DND-41 (cell line): Measurements from ENCODE around the gene BAZ2A.
"Not testable (repeated sequence)": the region's sequence is repeated elsewhere in the genome, so short reads cannot be mapped to it uniquely, and the experiment has no call there.

Experiments
- ATAC-seq: fragments of 200-7000 bp; cut with Tn5 transposase; 3 replicates; pipeline ENCODE4 v1.9.1; 2021; ENCODE audit warnings: low read depth; ENCODE audit not compliant: insufficient read depth
- DNase-seq: peaks from one replicate; pipeline ENCODE4 v3.0.0-alpha.2; 2020
- H2AFZ ChIP-seq: 2 replicates; pipeline ENCODE4 v1.6.0; 2012; ENCODE audit warnings: low read depth, low read length
- H3K27ac ChIP-seq: 2 replicates; pipeline ENCODE4 v1.5.1; 2012; ENCODE audit warnings: low read length, inconsistent platforms
- H3K27me3 ChIP-seq: fragments of 200-600 bp; sonication (generic); 2 replicates; pipeline ENCODE4 v1.6.0; 2012; ENCODE audit warnings: low read length, mild to moderate bottlenecking, inconsistent platforms; ENCODE audit not compliant: insufficient read depth, poor library complexity
- H3K36me3 ChIP-seq: 2 replicates; pipeline ENCODE4 v1.5.1; 2012; ENCODE audit warnings: low read length, inconsistent platforms; ENCODE audit not compliant: insufficient read depth
- H3K4me1 ChIP-seq: 2 replicates; pipeline ENCODE4 v1.5.1; 2012; ENCODE audit warnings: mild to moderate bottlenecking, low read length; ENCODE audit not compliant: insufficient read depth
- H3K4me2 ChIP-seq: 2 replicates; pipeline ENCODE4 v1.6.0; 2012; ENCODE audit warnings: mild to moderate bottlenecking, moderate library complexity, low read length, inconsistent platforms; ENCODE audit not compliant: insufficient read depth
- H3K4me3 ChIP-seq, 2 experiments: fragments of 200-600 bp in 1 of 2; shearing (Covaris generic) in 1 of 2; 2 replicates each; pipeline ENCODE4 v1.5.1; 2012 to 2016; ENCODE audit warnings: inconsistent platforms in 2 of 2, low read length in 2 of 2, mild to moderate bottlenecking in 2 of 2, low read depth in 1 of 2, moderate library complexity in 1 of 2
- H3K79me2 ChIP-seq: 2 replicates; pipeline ENCODE4 v1.6.0; 2012; ENCODE audit warnings: low read length, inconsistent platforms; ENCODE audit not compliant: insufficient read depth
- H3K9ac ChIP-seq: 2 replicates; pipeline ENCODE4 v1.6.0; 2012; ENCODE audit warnings: low read depth, mild to moderate bottlenecking, inconsistent platforms, low read length, moderate library complexity
- H3K9me3 ChIP-seq: 2 replicates; pipeline ENCODE4 v1.5.1; 2012; ENCODE audit warnings: low read length, moderate library complexity, mild to moderate bottlenecking, inconsistent platforms; ENCODE audit not compliant: insufficient read depth, severe bottlenecking
- H4K20me1 ChIP-seq: 2 replicates; pipeline ENCODE4 v1.6.0; 2012; ENCODE audit warnings: low read length; ENCODE audit not compliant: insufficient read depth
- CTCF ChIP-seq: IDR thresholded peaks from 2 replicates; pipeline ENCODE4 v1.5.1; 2012; ENCODE audit warnings: borderline replicate concordance, low read length, moderate library complexity, mild to moderate bottlenecking; ENCODE audit not compliant: poor library complexity, severe bottlenecking; ENCODE audit errors: extremely low read depth
- EZH2 ChIP-seq: IDR thresholded peaks from 3 replicates; pipeline ENCODE4 v1.6.1; 2012; ENCODE audit warnings: borderline replicate concordance, low read depth, mild to moderate bottlenecking, moderate library complexity, low read length, inconsistent platforms; ENCODE audit not compliant: severe bottlenecking

The BAZ2A gene

GRCh38 chr12:56581418-56582145 is 48.5 kb downstream of the BAZ2A start:
- Histone ChIP-seq H3K9me3 (no peaks in the 10 kb centered on the region), H3K79me2 (no peaks in the 10 kb centered on the region), H2AFZ (no peak overlapping the region), H3K4me2 (peak overlapping the region; percentile 9; the same call in 1 of the 2 replicates), H3K4me1 (peaks cover 19% of the 10 kb centered on the region), H3K27ac (peak overlapping the region; percentile 61), H3K27me3 (no peaks in the 10 kb centered on the region), H3K9ac (no peak overlapping the region), H3K4me3 (no peak overlapping the region), H4K20me1 (no peaks in the 10 kb centered on the region), H3K36me3 (no peaks in the 10 kb centered on the region)
- TF ChIP-seq CTCF (peak; percentile 8), EZH2 (no peak)
- ATAC-seq = peak; percentile 99
- DNase-seq = peak; percentile 72

- Histone ChIP-seq H3K4me2 (no peak overlapping the region), H3K9ac (no peak overlapping the region), H3K27me3 (no peaks in the 10 kb centered on the region), H3K36me3 (no peaks in the 10 kb centered on the region), H3K4me1 (peaks cover 19% of the 10 kb centered on the region), H3K9me3 (no peaks in the 10 kb centered on the region), H3K79me2 (no peaks in the 10 kb centered on the region), H4K20me1 (no peaks in the 10 kb centered on the region), H3K4me3 (no peak overlapping the region), H3K27ac (no peak overlapping the region), H2AFZ (no peak overlapping the region)
- no peak for TF ChIP-seq EZH2
- ATAC-seq (no peak), DNase-seq (no peak)
Measured at GRCh38 chr12:56578983-56579546, 51.1 kb downstream of the BAZ2A start.

- not testable (repeated sequence) for H3K4me2 ChIP-seq, H3K9me3 ChIP-seq, H3K79me2 ChIP-seq, H4K20me1 ChIP-seq, H3K27me3 ChIP-seq, ATAC-seq, H3K4me3 ChIP-seq, H3K27ac ChIP-seq, H3K9ac ChIP-seq, H2AFZ ChIP-seq, H3K36me3 ChIP-seq, DNase-seq
- peaks cover 16% of the 10 kb centered on the region for H3K4me1 ChIP-seq
Measured at GRCh38 chr12:56577248-56577647, 52.9 kb downstream of the BAZ2A start.

GRCh38 chr12:56574210-56574609 is 55.9 kb downstream of the BAZ2A start:
- DNase-seq (no peak), ATAC-seq (no peak)
- H3K27ac ChIP-seq = no peak overlapping the region

More at GRCh38 chr12:56574210-56574609, 55.9 kb downstream of the BAZ2A start:
- no peak overlapping the region for H3K4me2 ChIP-seq
- no peak overlapping the region for H3K4me3 ChIP-seq
- TF ChIP-seq EZH2 (no peak), CTCF (no peak)
- no peak overlapping the region for H3K9ac ChIP-seq
- no peaks in the 10 kb centered on the region; the same call in 1 of the 2 replicates for H3K36me3 ChIP-seq
- no peak overlapping the region for H2AFZ ChIP-seq
- H4K20me1 ChIP-seq = no peaks in the 10 kb centered on the region
- H3K4me1 ChIP-seq = peaks cover 17% of the 10 kb centered on the region
- no peaks in the 10 kb centered on the region for H3K27me3 ChIP-seq
- H3K79me2 ChIP-seq = no peaks in the 10 kb centered on the region
- no peaks in the 10 kb centered on the region for H3K9me3 ChIP-seq
